IMR-90 (cell line): ENCODE results near the gene SRPK2. TPM values are rescaled to one million over a fixed set of nuclear protein-coding genes. Genes with fewer than 3 reads are reported as not detected.

ENCODE experiments used
- ATAC-seq: fragments of 200-7000 bp; cut with Tn5 transposase; 2 replicates; pipeline ENCODE4 v1.9.1; 2020; ENCODE audit warnings: low read depth, mild to moderate bottlenecking, moderate library complexity
- BruUV-seq: library from RNA; stranded (reverse); fragments of 400-500 nt; replicated peaks from 2 replicates; lab custom pipeline; 2021; lab: Mats Ljungman, UMichigan
- CTCF ChIA-PET: fragments of 300-600 bp; formaldehyde crosslinking; extraction: SDS; loops from one replicate; lab custom pipeline; 2021; ENCODE audit warnings: antibody characterized with exemption; lab: Yijun Ruan, JAX
- POLR2A ChIA-PET: fragments of 300-600 bp; sonication (Branson Sonifier 250); formaldehyde crosslinking; loops from one replicate; lab custom pipeline; 2022; ENCODE audit warnings: antibody characterized with exemption; ENCODE audit not compliant: unreplicated experiment; lab: Charles Lee
- DNase-seq: peaks from one replicate; pipeline ENCODE4 v3.0.0; 2013
- H2AFZ ChIP-seq: replicated peaks from 2 replicates; pipeline ENCODE3; 2013; ENCODE audit warnings: low read length, mild to moderate bottlenecking; ENCODE audit not compliant: poor library complexity
- H2AK5ac ChIP-seq: 2 replicates; pipeline ENCODE4 v1.6.1; 2013; ENCODE audit warnings: low read depth, low read length, inconsistent platforms
- H2AK9ac ChIP-seq: replicated peaks from 2 replicates; pipeline ENCODE3; 2013; ENCODE audit warnings: mild to moderate bottlenecking, low read depth, low read length, moderate library complexity; ENCODE audit not compliant: poor library complexity
- H2BK120ac ChIP-seq: 2 replicates; pipeline ENCODE4 v1.6.1; 2013; ENCODE audit warnings: low read depth, low read length, inconsistent platforms
- H2BK15ac ChIP-seq: 3 replicates; pipeline ENCODE4 v1.6.1; 2013; ENCODE audit warnings: low read depth, low read length, inconsistent platforms
- H2BK20ac ChIP-seq: 2 replicates; pipeline ENCODE4 v1.6.1; 2013; ENCODE audit warnings: low read depth, mild to moderate bottlenecking, inconsistent platforms, low read length, moderate library complexity
- H2BK5ac ChIP-seq: 2 replicates; pipeline ENCODE4 v1.6.1; 2013; ENCODE audit warnings: mild to moderate bottlenecking, low read depth, low read length, inconsistent platforms; ENCODE audit not compliant: poor library complexity, severe bottlenecking
- H3K14ac ChIP-seq: replicated peaks from 2 replicates; pipeline ENCODE4 v1.6.1; 2013; ENCODE audit warnings: low read depth, low read length, inconsistent platforms
- H3K18ac ChIP-seq: 2 replicates; pipeline ENCODE4 v1.6.1; 2013; ENCODE audit warnings: low read depth, low read length, control low read depth
- H3K23ac ChIP-seq: 2 replicates; pipeline ENCODE4 v1.6.1; 2013; ENCODE audit warnings: low read depth, low read length, inconsistent platforms
- H3K27ac ChIP-seq: 2 replicates; pipeline ENCODE4 v1.5.1; 2013; ENCODE audit warnings: mild to moderate bottlenecking, control low read depth, low read length; ENCODE audit not compliant: insufficient read depth
- H3K27me3 ChIP-seq: 2 replicates; pipeline ENCODE4 v1.6.1; 2013; ENCODE audit warnings: low read length; ENCODE audit not compliant: control insufficient read depth, insufficient read depth
- H3K36me3 ChIP-seq: 2 replicates; pipeline ENCODE4 v1.6.1; 2013; ENCODE audit warnings: low read length, mixed read lengths; ENCODE audit not compliant: control insufficient read depth, insufficient read depth
- H3K4ac ChIP-seq: 2 replicates; pipeline ENCODE4 v1.6.1; 2013; ENCODE audit warnings: low read depth, low read length, inconsistent platforms
- H3K4me1 ChIP-seq: 2 replicates; pipeline ENCODE4 v1.6.1; 2013; ENCODE audit warnings: low read length, mixed read lengths; ENCODE audit not compliant: control insufficient read depth, insufficient read depth
- H3K4me2 ChIP-seq: 2 replicates; pipeline ENCODE4 v1.6.1; 2013; ENCODE audit warnings: low read depth, mild to moderate bottlenecking, control low read depth, low read length, moderate library complexity
- H3K4me3 ChIP-seq: 2 replicates; pipeline ENCODE4 v1.5.1; 2013; ENCODE audit warnings: low read depth, mild to moderate bottlenecking, control low read depth, low read length, moderate library complexity; ENCODE audit not compliant: insufficient read depth
- H3K56ac ChIP-seq: 2 replicates; pipeline ENCODE4 v1.6.1; 2013; ENCODE audit warnings: low read length, inconsistent platforms; ENCODE audit not compliant: insufficient read depth; ENCODE audit errors: extremely low read depth
- H3K79me1 ChIP-seq, 2 experiments: 2 replicates each; pipeline ENCODE4 v1.6.1; 2013; ENCODE audit warnings: low read length in 2 of 2, inconsistent platforms in 1 of 2, low read depth in 1 of 2
- H3K9ac ChIP-seq: 2 replicates; pipeline ENCODE4 v1.6.1; 2013; ENCODE audit warnings: low read depth, low read length, control low read depth
- H3K9me1 ChIP-seq: 2 replicates; pipeline ENCODE4 v1.6.1; 2013; ENCODE audit warnings: low read length, inconsistent platforms; ENCODE audit not compliant: insufficient read depth
- H3K9me3 ChIP-seq: 2 replicates; pipeline ENCODE4 v1.6.1; 2013; ENCODE audit warnings: low read length; ENCODE audit not compliant: control insufficient read depth, insufficient read depth
- H4K20me1 ChIP-seq: 2 replicates; pipeline ENCODE4 v1.6.1; 2013; ENCODE audit warnings: low read length, inconsistent platforms; ENCODE audit not compliant: insufficient read depth
- H4K5ac ChIP-seq: 2 replicates; pipeline ENCODE4 v1.6.1; 2013; ENCODE audit warnings: mild to moderate bottlenecking, low read depth, low read length, control low read depth
- H4K8ac ChIP-seq, 2 experiments: 2 replicates each; pipeline ENCODE4 v1.6.1; 2013; ENCODE audit warnings: low read depth in 2 of 2, low read length in 2 of 2, control low read depth in 1 of 2, inconsistent platforms in 1 of 2
- H4K91ac ChIP-seq: 2 replicates; pipeline ENCODE4 v1.6.1; 2013; ENCODE audit warnings: low read depth, low read length, inconsistent platforms; ENCODE audit not compliant: insufficient read depth
- CEBPB ChIP-seq: IDR thresholded peaks from 2 replicates; pipeline ENCODE4 v1.6.1; 2012; ENCODE audit warnings: low read depth, low read length, improper control_type of control experiment
- CHD1 ChIP-seq: IDR thresholded peaks from 2 replicates; pipeline ENCODE4 v1.6.1; 2012; ENCODE audit warnings: low read depth, low read length, improper control_type of control experiment
- CTCF ChIP-seq: conservative IDR thresholded peaks from 2 replicates; pipeline ENCODE4 v1.5.1; 2012; ENCODE audit warnings: mild to moderate bottlenecking, low read depth, low read length, improper control_type of control experiment
- ELK1 ChIP-seq: fragments of 150-350 bp; IDR thresholded peaks from 2 replicates; pipeline ENCODE4 v1.6.1; 2016; ENCODE audit warnings: low read depth, mild to moderate bottlenecking, low read length, moderate library complexity, borderline replicate concordance
- FOS ChIP-seq: fragments of 150-350 bp; IDR thresholded peaks from 2 replicates; pipeline ENCODE4 v1.6.1; 2016; ENCODE audit warnings: low read depth, low read length
- MAFK ChIP-seq: IDR thresholded peaks from 2 replicates; pipeline ENCODE4 v1.6.1; 2012; ENCODE audit warnings: low read depth, low read length, improper control_type of control experiment
- MAZ ChIP-seq: IDR thresholded peaks from 2 replicates; pipeline ENCODE4 v1.6.1; 2012; ENCODE audit warnings: low read depth, mild to moderate bottlenecking, low read length, improper control_type of control experiment, moderate library complexity, borderline replicate concordance
- NFE2L2 ChIP-seq: fragments of 150-350 bp; IDR thresholded peaks from 2 replicates; pipeline ENCODE4 v1.6.1; 2016; ENCODE audit warnings: low read depth, mild to moderate bottlenecking, low read length
- POLR2A ChIP-seq: IDR thresholded peaks from 2 replicates; pipeline ENCODE4 v1.6.1; 2012; ENCODE audit warnings: mild to moderate bottlenecking, low read depth, low read length
- RAD21 ChIP-seq: IDR thresholded peaks from 2 replicates; pipeline ENCODE4 v1.6.1; 2012; ENCODE audit warnings: low read length, improper control_type of control experiment
- RCOR1 ChIP-seq: IDR thresholded peaks from 2 replicates; pipeline ENCODE4 v1.6.1; 2012; ENCODE audit warnings: mild to moderate bottlenecking, low read length, improper control_type of control experiment; ENCODE audit not compliant: insufficient replicate concordance
- RFX5 ChIP-seq: IDR thresholded peaks from 2 replicates; pipeline ENCODE4 v1.8.0; 2012; ENCODE audit warnings: low read depth, mild to moderate bottlenecking, low read length, moderate library complexity
- SMC3 ChIP-seq: fragments of 150-350 bp; IDR thresholded peaks from 2 replicates; pipeline ENCODE4 v1.6.1; 2016; ENCODE audit warnings: low read depth, mild to moderate bottlenecking, antibody characterized with exemption, low read length, moderate library complexity
- WGBS, 2 experiments: methylation state at CpG; one replicate each; pipeline versions ENCODE4 v1.1.5 to v1.1.7; 2013; ENCODE audit warnings: missing lambda C conversion rate in 2 of 2; ENCODE audit not compliant: insufficient read length in 1 of 2; ENCODE audit errors: extremely low coverage in 2 of 2; 5-methylcytosine and 5-hydroxymethylcytosine counted together
- dilution Hi-C: fragments of 300-500 bp; cut with HindIII; formaldehyde crosslinking; loops from one replicate; pipeline ENCODE4 v1.14.3; 2018; ENCODE audit warnings: low sequenced_read_pairs; ENCODE audit not compliant: unreplicated experiment
- in situ Hi-C: fragments of 300-500 bp; cut with MboI; formaldehyde crosslinking; loops from 3 replicates; pipeline ENCODE4 v1.14.3; 2019; ENCODE audit warnings: low sequenced_read_pairs, inconsistent platforms, mixed read lengths
- intact Hi-C: fragments of 100-400 bp; cut with micrococcal nuclease; formaldehyde crosslinking; loops from 2 replicates; pipeline ENCODE4 v1.10.0; 2022
- polyA plus RNA-seq, 3 experiments: library from polyadenylated mRNA; depleted of rRNA; stranded (reverse); fragments of >200 nt; gene quantifications; 2 replicates each; pipeline ENCODE4 v1.2.3, GENCODE V29; 2012; ENCODE audit warnings: low replicate concordance in 1 of 3
- total RNA-seq: library from RNA; depleted of rRNA; stranded (reverse); fragments of >200 nt; gene quantifications from 2 replicates; pipeline ENCODE4 v1.2.3, GENCODE V29; 2012
- TF ChIP-seq, protein P1 (sequence below): fragments of 150-350 bp; IDR thresholded peaks from 2 replicates; pipeline ENCODE4 v1.6.1; 2017; ENCODE audit warnings: mild to moderate bottlenecking, antibody characterized with exemption, low read length, low read depth

SRPK2 gene
- total and polyA plus RNA-seq, 2 of the 4 experiments (the other 2 are of a cell fraction): 13.2 to 33.0 TPM

GRCh38 chr7:105257338-105257737 is 131.4 kb downstream of the SRPK2 start:
- no peak overlapping the region for H4K91ac ChIP-seq
- peaks cover 31 to 47% of the 10 kb centered on the region in 2 experiments for H3K79me1 ChIP-seq
- no peak overlapping the region for H3K27ac ChIP-seq
- dilution Hi-C loops: no loop called here
- H3K18ac ChIP-seq: no peak overlapping the region
- CTCF ChIA-PET: no interaction called here
- H3K9me1 ChIP-seq: peaks cover 3% of the 10 kb centered on the region; the same call in 1 of the 2 replicates
- no peak; the same call in 1 of the 2 replicates for ATAC-seq
- no peak overlapping the region for H4K5ac ChIP-seq
- H3K9ac ChIP-seq: no peak overlapping the region
- H2BK15ac ChIP-seq: no peak overlapping the region
- no peak overlapping the region for H2AK9ac ChIP-seq
- no peak overlapping the region for H4K8ac ChIP-seq
- H3K27me3 ChIP-seq: no peaks in the 10 kb centered on the region
- H3K14ac ChIP-seq: 0 out of 2 replicates have a peak overlapping the region, but pooled peaks have one; percentile 1
- H3K4me3 ChIP-seq: no peak overlapping the region
- no peaks in the 10 kb centered on the region for H3K9me3 ChIP-seq
- H4K20me1 ChIP-seq: peaks cover 39% of the 10 kb centered on the region
- H3K36me3 ChIP-seq: no peaks in the 10 kb centered on the region
- no peak overlapping the region for H3K56ac ChIP-seq
- no peak for DNase-seq
- no peak overlapping the region for H2AK5ac ChIP-seq
- H2AFZ ChIP-seq: no peak overlapping the region
- no peak overlapping the region for H2BK5ac ChIP-seq
- BruUV-seq: no TSS peak
- POLR2A ChIA-PET: no interaction called here
- H3K4me2 ChIP-seq: peak overlapping the region; percentile 66; the same call in 1 of the 2 replicates
- no CpG with 5 or more reads among the region's 1 CpG for WGBS, 2 experiments
- peaks cover 6% of the 10 kb centered on the region for H3K4me1 ChIP-seq
- in situ Hi-C loops: no loop called here
- H3K4ac ChIP-seq: no peak overlapping the region
- no peak overlapping the region for H3K23ac ChIP-seq
- intact Hi-C loops: no loop called here
- no peak for TF ChIP-seq MAZ
- TF ChIP-seq POLR2A: no peak
- no peak for TF ChIP-seq MAFK
- TF ChIP-seq FOS: no peak
- TF ChIP-seq CHD1: no peak
- no peak for TF ChIP-seq RCOR1
- no peak for TF ChIP-seq NFE2L2
- TF ChIP-seq RAD21: no peak
- TF ChIP-seq, protein P1, sequence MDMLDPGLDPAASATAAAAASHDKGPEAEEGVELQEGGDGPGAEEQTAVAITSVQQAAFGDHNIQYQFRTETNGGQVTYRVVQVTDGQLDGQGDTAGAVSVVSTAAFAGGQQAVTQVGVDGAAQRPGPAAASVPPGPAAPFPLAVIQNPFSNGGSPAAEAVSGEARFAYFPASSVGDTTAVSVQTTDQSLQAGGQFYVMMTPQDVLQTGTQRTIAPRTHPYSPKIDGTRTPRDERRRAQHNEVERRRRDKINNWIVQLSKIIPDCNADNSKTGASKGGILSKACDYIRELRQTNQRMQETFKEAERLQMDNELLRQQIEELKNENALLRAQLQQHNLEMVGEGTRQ: no peak
- TF ChIP-seq CEBPB: no peak
- no peak for TF ChIP-seq CTCF
- no peak for TF ChIP-seq ELK1
- no peak for TF ChIP-seq RFX5
- no peak for TF ChIP-seq SMC3
- no peak overlapping the region for H2BK20ac ChIP-seq
- H2BK120ac ChIP-seq: no peak overlapping the region
